GM13977 (cell line): ENCODE results near the gene RNF112.
"Not testable (repeated sequence)": the region's sequence is repeated elsewhere in the genome, so short reads cannot be mapped to it uniquely, and the experiment has no call there.

Source experiments
- DNase-seq: peaks from one replicate; pipeline ENCODE4 v3.0.0; 2012; ENCODE audit warnings: low spot score
- in situ Hi-C: fragments of 300-500 bp; cut with MboI; formaldehyde crosslinking; loops from one replicate; pipeline ENCODE4 v1.12.0; 2022; ENCODE audit warnings: low sequenced_read_pairs, low pct_unique_long_range_greater_than_20kb, mixed read lengths, inconsistent platforms; ENCODE audit not compliant: unreplicated experiment
- TF ChIP-seq, protein P1 (sequence below): IDR thresholded peaks from 2 replicates; pipeline ENCODE4 v1.5.1; 2012; ENCODE audit warnings: mild to moderate bottlenecking, control low read depth; ENCODE audit not compliant: insufficient read depth; ENCODE audit errors: extremely low read depth, missing control alignments

The RNF112 gene

DNA sequence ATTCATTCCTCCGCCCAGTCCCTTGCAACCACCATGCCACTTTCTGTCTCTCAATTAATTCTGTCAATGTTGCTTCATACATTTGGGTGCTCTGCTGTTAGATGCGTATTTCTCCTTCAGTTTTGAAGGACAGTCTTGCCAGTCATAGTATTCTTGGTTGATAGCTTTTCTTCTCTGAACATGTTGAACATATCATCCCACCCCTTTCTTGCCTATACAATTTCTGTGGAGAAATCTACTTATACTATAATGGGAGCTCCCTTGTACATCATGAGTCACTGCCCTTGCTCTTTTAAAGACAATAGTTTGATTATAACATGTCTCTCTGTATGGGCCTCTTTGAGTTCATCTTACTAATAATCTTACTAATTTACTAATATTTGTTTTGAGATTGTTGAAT, 34.1 kb downstream of the RNF112 start:
- in situ Hi-C loops = no loop called here
- TF ChIP-seq, protein P1, sequence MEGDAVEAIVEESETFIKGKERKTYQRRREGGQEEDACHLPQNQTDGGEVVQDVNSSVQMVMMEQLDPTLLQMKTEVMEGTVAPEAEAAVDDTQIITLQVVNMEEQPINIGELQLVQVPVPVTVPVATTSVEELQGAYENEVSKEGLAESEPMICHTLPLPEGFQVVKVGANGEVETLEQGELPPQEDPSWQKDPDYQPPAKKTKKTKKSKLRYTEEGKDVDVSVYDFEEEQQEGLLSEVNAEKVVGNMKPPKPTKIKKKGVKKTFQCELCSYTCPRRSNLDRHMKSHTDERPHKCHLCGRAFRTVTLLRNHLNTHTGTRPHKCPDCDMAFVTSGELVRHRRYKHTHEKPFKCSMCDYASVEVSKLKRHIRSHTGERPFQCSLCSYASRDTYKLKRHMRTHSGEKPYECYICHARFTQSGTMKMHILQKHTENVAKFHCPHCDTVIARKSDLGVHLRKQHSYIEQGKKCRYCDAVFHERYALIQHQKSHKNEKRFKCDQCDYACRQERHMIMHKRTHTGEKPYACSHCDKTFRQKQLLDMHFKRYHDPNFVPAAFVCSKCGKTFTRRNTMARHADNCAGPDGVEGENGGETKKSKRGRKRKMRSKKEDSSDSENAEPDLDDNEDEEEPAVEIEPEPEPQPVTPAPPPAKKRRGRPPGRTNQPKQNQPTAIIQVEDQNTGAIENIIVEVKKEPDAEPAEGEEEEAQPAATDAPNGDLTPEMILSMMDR = no peak
- DNase-seq = no peak

DNA sequence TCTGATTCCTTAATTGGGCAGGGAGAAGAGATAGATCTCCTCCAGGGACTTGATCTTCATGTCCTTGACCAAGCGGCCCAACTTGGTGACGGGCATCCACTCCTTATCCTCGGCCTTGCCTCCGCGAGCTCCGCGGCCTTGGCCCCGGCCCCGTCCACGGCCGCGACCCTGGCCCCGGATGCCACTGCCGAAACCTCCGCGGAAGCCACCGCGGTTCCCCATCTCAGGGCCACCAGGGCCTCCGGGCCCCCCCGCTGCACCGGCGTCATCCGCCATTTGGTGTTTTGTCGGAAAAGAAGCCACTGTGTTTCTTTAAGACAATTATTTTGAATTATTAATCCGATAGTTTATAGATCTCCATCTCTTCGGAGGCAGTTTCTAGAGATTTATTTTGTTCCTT, 35.5 kb downstream of the RNF112 start:
- DNase-seq, in situ Hi-C loops: not testable (repeated sequence)

DNA sequence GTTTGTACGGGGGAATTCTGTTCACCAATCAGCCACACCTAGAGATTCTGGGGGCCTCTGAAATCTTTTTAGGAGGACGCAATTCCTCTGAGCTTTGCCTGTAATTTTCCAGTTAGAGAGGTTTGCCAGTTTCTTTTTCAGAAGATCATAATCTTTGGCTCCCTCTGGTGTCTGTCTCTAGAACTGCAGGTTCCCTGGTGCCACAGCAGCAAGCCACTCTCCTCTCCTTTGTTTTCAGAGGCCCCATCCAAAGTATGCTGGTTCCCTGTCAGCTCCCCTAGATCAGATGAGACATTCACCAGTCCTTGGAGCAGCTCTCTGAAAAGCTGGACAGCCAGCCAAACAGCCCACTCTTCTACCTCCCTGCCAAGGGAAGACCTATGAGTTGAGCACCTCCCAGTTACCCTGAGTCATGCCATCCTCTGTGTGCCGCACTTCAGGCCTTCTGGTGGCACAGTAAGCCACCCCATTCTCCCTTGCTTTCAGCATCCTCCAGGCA, 36.1 kb downstream of the RNF112 start:
- in situ Hi-C loops = no loop called here
- TF ChIP-seq, protein P1 = peak; percentile 80
- peak; percentile 87 for DNase-seq

DNA sequence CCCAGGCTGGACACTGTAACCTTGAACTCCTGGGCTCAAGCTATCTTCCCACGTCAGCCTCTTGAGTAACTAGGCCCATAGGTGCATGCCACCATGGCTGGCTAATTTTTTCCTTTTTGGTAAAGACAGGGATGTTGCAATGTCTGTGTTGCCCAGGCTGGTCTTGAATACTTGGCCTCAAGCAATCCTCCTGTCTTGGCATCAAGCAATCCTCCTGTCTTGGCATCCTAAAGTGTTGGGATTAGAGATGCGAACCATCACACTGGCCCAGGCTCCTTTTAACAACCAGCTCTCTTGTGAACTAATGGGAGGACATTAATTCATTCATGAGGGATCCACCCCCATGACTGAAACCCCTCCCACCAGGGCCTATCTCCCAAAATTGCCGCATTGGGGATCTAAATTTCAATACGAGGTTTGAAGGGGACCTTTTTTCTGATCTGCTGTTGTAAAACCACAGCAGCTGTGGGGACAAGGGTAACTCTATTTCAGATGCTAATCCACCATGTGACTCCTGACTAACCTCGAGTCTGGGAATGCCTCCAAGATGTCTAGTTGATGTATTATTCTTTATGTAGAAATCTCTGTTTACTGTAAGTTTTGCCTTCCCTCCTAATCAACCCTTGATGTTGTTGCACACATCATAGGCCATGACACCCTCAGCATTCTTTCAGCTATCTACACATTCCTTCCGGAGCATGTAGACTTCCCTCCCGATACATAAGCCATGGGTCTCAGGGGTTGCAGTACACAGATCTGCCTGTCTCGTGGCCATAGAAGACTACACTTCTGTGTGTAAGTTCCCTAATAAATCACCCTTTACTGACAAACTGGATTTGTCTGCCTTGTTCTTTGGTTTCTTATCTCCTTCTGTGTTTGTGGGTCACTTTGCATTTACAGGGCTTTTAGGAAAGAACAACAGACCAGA, 37.6 kb downstream of the RNF112 start:
- in situ Hi-C loops = no loop called here
- no peak for DNase-seq

DNA sequence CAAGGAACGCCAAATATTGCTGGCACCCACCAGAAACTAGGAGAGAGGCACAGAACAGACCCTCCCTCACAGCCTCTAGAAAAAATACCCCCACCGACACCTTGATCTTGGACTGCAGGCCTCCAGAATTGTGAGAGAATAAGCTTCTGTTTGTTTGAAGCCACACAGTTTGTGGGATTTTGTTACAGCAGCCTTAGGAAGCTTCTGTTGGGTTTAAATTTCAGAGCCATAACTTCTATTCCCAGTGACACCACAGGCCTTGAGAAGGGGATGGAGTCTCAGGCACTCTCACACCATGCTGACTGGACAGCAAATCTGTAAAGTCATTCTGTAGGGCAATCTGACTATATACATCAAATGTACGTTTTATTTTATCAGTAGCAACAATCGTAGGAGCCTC, 38.6 kb downstream of the RNF112 start:
- TF ChIP-seq, protein P1 = no peak
- DNase-seq = no peak
- in situ Hi-C loops = no loop called here

More for the DNA sequence above, 37.6 kb downstream of the RNF112 start:
- TF ChIP-seq, protein P1 = no peak

DNA sequence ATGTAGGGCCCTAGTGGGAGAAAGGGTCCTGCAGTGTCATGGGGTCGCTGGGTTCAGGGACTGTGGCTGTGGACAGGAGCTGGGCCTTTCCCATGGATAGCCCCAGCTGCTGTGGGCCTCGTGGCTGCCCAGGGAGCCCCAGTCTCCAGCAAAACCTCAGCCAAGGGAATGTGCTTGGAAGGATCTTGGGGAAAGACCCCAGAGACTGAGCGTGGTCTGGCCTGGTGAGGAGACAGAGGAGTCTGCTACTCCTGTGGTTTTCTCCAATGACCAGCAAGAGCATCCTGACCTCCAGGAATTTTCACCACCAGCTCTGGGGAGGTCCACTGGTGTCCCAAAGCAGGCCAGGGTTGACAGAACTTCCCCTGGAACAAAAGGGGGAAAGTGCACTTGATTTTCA, 42.3 kb downstream of the RNF112 start:
- no peak for DNase-seq
- TF ChIP-seq, protein P1 = no peak
- in situ Hi-C loops = no loop called here

DNA sequence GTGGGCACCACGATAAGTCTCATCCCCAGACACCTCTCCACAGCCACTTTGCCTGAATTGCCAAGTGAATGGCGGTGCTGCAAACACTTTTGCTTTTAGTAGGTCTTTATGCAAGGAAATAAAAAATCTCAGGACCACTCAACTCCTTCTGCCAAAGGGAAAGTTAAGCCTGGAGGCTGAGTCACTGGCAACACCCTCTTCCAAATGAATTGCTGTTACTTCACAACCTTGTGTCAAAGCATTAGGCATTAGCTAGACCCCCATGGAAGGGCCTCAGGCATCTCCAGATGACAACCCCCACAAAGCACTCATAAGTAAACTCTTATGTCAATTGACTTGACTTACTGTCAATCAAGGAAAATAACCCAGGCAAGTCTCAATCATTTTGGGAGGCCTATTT, 43.0 kb downstream of the RNF112 start:
- DNase-seq = no peak
- TF ChIP-seq, protein P1 = no peak
- in situ Hi-C loops = no loop called here
